ENCODE data around the gene LRRC3. TPM values are rescaled to one million over a fixed set of nuclear protein-coding genes. Genes with fewer than 3 reads are reported as not detected.
"Not testable (repeated sequence)": the region's sequence is repeated elsewhere in the genome, so short reads cannot be mapped to it uniquely, and the experiment has no call there.

Gene LRRC3
- total and polyA plus RNA-seq, 5 donors = 0.89 to 1.1 (median 1.0) TPM

DNA sequence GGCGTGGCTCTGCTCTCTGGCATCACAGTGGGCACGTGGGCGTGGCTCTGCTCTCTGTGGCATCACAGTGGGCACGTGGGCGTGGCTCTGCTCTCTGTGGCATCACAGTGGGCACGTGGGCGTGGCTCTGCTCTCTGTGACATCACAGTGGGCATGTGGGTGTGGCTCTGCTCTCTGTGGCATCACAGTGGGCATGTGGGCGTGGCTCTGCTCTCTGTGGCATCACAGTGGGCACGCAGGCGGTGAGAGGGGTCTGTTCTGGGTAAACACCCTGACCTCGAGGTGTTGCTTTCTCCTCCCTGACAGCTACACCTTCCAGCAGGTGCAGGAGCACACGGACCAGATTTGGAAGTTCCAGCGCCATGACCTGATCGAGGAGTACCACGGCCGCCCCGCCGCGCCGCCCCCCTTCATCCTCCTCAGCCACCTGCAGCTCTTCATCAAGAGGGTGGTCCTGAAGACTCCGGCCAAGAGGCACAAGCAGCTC lies 37.6 kb upstream of the LRRC3 start:
- intact Hi-C loops (cut with DNase I); H3K27ac ChIP-seq (ENCODE audit: low read length); H3K4me3 ChIP-seq (ENCODE audit: low read length); H3K9me3 ChIP-seq (ENCODE audit: control insufficient read depth, low read length); DNase-seq; H3K4me1 ChIP-seq (ENCODE audit: control insufficient read depth, insufficient read depth, low read length); ATAC-seq; H3K27me3 ChIP-seq (ENCODE audit: control insufficient read depth, insufficient read depth): not testable (repeated sequence)
- WGBS = 91% methylated on average over 21 of the region's 21 CpGs

DNA sequence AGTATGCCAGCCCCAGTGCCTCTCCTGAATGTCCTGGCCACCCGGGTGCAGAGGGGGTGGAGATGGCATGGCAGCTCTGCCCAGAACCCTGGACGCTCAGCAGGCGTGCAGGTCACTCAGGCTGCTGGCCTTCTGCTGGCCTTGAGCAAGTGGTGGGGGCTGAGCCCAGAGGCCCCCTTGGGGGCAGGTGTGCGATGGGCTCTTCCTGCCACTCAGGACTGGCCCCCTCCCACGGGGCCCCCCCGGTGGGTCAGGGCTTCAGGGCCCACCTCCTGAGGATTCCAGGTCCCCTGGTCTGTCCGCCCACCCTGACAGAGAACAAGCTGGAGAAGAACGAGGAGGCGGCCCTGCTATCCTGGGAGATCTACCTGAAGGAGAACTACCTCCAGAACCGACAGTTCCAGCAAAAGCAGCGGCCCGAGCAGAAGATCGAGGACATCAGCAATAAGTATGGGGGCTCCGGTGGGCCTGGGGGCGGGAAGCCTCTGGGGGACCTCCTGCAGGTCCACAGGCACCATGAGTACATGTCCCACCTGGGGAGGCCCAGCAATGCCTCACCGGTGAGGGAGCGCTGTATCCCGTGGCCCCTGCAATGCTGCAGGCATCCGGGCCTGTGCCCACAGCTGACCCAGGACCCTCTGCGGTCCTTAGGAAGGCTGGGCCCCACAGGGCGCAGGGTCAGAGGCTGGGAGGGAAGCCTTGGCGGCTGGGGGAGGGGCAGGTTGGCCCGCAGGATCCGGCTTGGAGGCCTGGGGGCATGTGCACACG lies 37.0 kb upstream of the LRRC3 start:
- DNase-seq (no peak), ATAC-seq (peak in 1 of 2 donors; percentile 34)
- H3K9me3 ChIP-seq (ENCODE audit: control insufficient read depth, low read length) = no peaks in the 10 kb centered on the region
- H3K4me3 ChIP-seq (ENCODE audit: low read length) = no peak overlapping the region
- no peaks in the 10 kb centered on the region for H3K27me3 ChIP-seq (ENCODE audit: control insufficient read depth, insufficient read depth)
- H3K4me1 ChIP-seq (ENCODE audit: control insufficient read depth, insufficient read depth, low read length) = no peaks in the 10 kb centered on the region
- no peak overlapping the region for H3K27ac ChIP-seq (ENCODE audit: low read length)
- WGBS = 94% methylated on average over 25 of the region's 25 CpGs
- intact Hi-C loops (cut with DNase I) = no loop called here

DNA sequence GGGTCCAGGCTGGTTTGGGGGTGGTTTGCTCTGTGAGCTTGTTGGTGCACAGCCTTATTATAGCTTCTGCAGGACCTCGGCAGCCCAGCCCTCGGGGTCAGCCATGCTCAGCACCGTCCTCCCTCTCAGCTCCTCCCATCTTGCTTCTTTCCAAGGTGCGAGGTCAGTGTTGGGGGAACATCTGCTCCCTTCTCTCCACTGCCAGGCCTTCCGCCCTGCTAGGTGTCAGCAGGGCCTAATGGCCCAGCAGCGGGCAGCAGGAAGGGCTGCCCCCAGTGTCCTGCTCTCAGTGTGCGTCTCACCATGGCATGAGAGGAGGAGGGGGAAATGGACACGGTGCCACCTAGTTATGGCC lies 36.5 kb upstream of the LRRC3 start:
- no peak overlapping the region for H3K27ac ChIP-seq (ENCODE audit: low read length)
- DNase-seq = no peak
- no peak overlapping the region for H3K4me3 ChIP-seq (ENCODE audit: low read length)
- intact Hi-C loops (cut with DNase I) = no loop called here
- H3K9me3 ChIP-seq (ENCODE audit: control insufficient read depth, low read length) = no peaks in the 10 kb centered on the region
- WGBS = 96% methylated on average over 8 of the region's 8 CpGs
- no peak for ATAC-seq
- H3K27me3 ChIP-seq (ENCODE audit: control insufficient read depth, insufficient read depth) = no peaks in the 10 kb centered on the region
- H3K4me1 ChIP-seq (ENCODE audit: control insufficient read depth, insufficient read depth, low read length) = no peaks in the 10 kb centered on the region

DNA sequence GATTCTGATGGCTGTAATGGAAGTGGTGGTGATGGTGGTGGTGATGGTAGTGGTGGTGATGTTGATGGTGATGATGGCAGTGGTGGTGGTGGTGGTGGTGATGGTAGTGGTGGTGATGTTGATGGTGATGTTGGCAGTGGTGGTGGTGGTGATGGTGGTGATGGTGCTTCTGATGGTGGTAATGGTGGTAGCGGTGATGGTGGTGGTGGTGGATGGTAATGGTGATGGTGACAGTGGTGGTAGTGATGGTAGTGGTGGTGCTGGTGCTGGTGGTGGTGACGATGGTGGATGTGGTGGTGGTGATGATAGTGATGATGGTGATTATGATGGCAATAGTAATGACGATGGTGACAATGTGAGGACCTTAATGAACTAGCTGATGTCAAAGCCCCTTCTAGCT lies 35.6 kb upstream of the LRRC3 start:
- no peak overlapping the region for H3K27ac ChIP-seq (ENCODE audit: low read length)
- DNase-seq (no peak), ATAC-seq (no peak)
- intact Hi-C loops (cut with DNase I) = no loop called here
- WGBS = 94% methylated on average over 3 of the region's 3 CpGs
- H3K4me1 ChIP-seq (ENCODE audit: control insufficient read depth, insufficient read depth, low read length) = no peaks in the 10 kb centered on the region
- H3K27me3 ChIP-seq (ENCODE audit: control insufficient read depth, insufficient read depth) = no peaks in the 10 kb centered on the region
- no peak overlapping the region for H3K4me3 ChIP-seq (ENCODE audit: low read length)
- H3K9me3 ChIP-seq (ENCODE audit: control insufficient read depth, low read length) = no peaks in the 10 kb centered on the region

DNA sequence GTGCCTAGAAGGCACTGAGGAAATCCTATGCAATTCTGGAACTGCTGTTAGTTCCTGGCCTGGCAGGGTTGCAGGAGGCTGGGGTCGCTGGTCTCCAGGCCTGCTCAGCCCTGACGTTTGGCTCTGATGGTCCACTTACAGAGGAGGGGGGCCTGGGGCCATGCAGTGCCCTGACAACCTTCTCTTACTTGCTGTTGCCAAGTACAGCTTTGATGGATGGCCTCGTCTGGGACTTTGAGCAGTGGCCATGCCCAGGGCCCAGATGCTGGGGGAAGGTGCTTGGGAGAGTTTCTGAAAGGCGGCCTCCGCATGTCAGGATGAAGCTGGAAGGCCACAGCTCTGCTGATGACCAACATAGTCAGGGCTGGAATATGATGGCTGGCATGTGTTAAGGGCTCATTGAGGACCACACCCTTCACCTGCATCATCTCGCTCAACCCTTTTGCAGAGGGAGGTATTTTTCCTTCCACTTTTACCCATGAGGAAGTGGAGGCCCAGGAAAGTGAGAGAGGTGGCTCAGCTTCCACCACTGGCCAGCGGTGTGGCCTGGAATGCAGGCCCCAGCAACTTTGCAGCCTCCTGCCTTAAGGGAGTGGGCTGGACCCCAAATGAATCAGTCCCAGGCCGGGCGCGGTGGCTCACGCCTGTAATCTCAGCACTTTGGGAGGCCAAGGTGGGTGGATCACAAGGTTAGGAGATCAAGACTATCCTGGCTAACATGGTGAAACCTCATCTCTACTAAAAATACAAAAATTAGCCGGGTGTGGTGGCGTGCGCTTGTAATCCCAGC lies 34.7 kb upstream of the LRRC3 start:
- Histone ChIP-seq H3K4me3 (ENCODE audit: low read length) (no peak overlapping the region), H3K4me1 (ENCODE audit: control insufficient read depth, insufficient read depth, low read length) (no peaks in the 10 kb centered on the region), H3K27ac (ENCODE audit: low read length) (no peak overlapping the region), H3K9me3 (ENCODE audit: control insufficient read depth, low read length) (no peaks in the 10 kb centered on the region), H3K27me3 (ENCODE audit: control insufficient read depth, insufficient read depth) (no peaks in the 10 kb centered on the region)
- intact Hi-C loops (cut with DNase I) = no loop called here
- DNase-seq = no peak
- 78% methylated on average over 14 of the region's 14 CpGs for WGBS
- no peak for ATAC-seq

DNA sequence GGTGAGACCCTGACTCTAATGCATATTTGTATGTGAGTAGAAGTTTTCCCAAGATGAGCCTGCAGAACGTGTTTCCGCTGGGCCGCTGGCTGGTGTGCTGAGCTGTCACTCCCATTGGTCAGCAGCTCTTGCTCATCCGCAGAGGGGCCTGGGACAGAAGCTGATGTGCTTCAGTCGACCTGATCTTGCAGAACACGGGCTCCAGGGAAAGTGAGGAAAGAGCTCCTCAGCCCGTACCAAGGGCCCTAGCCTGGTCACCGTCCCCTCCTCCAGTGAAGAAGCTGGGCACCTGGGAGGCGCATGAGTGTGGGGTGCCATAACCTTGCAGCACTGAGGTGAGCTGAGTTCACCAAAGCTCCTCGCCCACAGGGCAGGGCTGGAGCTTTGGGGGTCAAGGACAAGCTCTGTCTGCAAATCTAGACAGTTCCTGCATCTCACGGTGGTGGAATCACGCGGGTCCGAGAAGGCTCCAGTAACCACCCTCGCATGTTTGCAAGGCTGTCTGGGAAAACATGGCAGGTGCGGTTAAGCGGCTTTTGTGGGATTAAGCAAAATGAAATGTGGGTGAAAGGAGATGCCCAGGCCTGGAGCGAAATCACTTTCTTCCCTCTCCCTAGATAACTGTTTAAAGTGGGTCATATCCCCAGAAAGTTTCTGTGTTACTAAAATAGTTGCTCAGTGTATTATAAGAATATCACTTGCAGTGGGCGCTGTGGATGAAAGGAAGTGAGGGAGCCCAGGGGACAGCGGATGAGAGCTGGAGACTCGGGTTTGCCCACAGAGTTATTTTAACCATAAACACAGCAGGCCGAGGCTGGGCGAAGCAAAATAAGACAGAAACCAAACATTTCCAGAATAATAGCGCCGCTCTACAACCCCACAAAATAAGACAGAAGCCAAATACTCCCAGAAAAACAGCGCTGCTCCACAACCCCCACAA lies 33.1 kb upstream of the LRRC3 start:
- WGBS = 84% methylated on average over 25 of the region's 26 CpGs
- intact Hi-C loops (cut with DNase I) = no loop called here
- no peaks in the 10 kb centered on the region for H3K27me3 ChIP-seq (ENCODE audit: control insufficient read depth, insufficient read depth)
- H3K9me3 ChIP-seq (ENCODE audit: control insufficient read depth, low read length) = no peaks in the 10 kb centered on the region
- H3K4me1 ChIP-seq (ENCODE audit: control insufficient read depth, insufficient read depth, low read length) = no peaks in the 10 kb centered on the region
- no peak overlapping the region for H3K27ac ChIP-seq (ENCODE audit: low read length)
- DNase-seq = peak in 1 of 3 donors; percentile 35
- no peak for ATAC-seq
- no peak overlapping the region for H3K4me3 ChIP-seq (ENCODE audit: low read length)

DNA sequence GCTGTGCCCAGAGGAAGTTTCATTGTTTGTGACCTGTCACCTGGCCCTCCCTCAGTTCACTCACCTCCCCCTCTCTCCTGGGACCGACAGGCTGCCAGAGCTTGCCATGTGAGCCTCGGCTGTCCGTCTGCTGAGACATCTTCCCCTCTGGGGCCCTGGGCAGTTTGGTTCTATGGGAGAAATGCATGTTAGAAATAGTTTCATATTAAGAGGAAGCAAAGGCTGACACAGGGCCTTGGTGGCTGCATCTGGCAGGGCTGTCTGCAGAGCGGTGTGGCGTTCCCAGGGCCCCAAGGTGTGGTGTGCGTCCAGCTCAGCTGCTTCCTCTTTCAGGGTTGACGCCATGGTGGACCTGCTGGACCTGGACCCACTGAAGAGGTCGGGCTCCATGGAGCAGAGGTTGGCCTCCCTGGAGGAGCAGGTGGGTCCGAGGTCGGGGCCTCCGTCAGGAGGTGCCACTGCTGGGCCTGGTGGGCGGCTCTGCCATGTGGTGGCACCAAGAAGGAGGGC lies 31.9 kb upstream of the LRRC3 start:
- 80% methylated on average over 12 of the region's 12 CpGs for whole genome bisulfite sequencing
- Histone ChIP-seq H3K4me1 (ENCODE audit: control insufficient read depth, insufficient read depth, low read length) (no peaks in the 10 kb centered on the region), H3K27me3 (ENCODE audit: control insufficient read depth, insufficient read depth) (no peaks in the 10 kb centered on the region), H3K9me3 (ENCODE audit: control insufficient read depth, low read length) (no peaks in the 10 kb centered on the region), H3K4me3 (ENCODE audit: low read length) (no peak overlapping the region), H3K27ac (ENCODE audit: low read length) (no peak overlapping the region)
- ATAC-seq (no peak), DNase-seq (peak in 1 of 3 donors; percentile 26)
- intact Hi-C loops (cut with DNase I) = no loop called here

DNA sequence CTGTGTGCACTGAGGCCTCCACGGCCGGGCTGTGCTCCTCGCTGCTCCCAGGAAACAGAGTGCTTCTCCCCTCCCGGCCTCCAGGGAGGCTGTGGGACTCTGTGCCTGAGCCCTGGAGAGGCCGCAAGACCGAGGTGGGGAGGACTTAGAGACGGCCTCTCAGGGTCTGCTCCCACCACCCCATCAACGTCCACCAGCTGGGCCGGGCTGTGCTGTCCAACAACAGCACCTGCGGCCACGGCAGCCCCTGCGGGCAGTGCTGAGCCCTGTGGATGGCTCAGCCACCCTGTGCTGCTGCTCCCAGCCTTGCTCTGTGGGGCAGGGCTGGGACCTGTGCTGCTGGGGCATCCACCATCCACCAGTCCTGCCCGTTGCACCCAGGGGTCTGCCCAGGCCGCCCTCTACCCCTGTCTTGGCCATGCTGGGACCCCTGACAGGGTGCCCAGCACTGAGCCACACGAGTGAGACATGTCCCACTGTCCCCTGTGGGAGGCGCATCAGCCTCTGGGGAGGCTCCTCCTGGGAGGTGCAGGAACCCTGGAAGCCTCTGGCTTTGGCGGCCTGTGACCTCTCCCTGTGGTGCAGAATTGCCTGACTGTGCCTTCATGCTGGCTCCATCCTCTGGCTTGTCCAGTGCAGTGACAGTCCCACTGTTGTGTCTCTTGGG lies 31.2 kb upstream of the LRRC3 start:
- DNase-seq (peak in 1 of 3 donors; percentile 29), ATAC-seq (no peak)
- intact Hi-C loops (cut with DNase I) = no loop called here
- no peak overlapping the region for H3K27ac ChIP-seq (ENCODE audit: low read length)
- H3K4me1 ChIP-seq (ENCODE audit: control insufficient read depth, insufficient read depth, low read length) = no peaks in the 10 kb centered on the region
- H3K4me3 ChIP-seq (ENCODE audit: low read length) = no peak overlapping the region
- 82% methylated on average over 17 of the region's 17 CpGs for WGBS
- H3K27me3 ChIP-seq (ENCODE audit: control insufficient read depth, insufficient read depth) = no peaks in the 10 kb centered on the region
- no peaks in the 10 kb centered on the region for H3K9me3 ChIP-seq (ENCODE audit: control insufficient read depth, low read length)

DNA sequence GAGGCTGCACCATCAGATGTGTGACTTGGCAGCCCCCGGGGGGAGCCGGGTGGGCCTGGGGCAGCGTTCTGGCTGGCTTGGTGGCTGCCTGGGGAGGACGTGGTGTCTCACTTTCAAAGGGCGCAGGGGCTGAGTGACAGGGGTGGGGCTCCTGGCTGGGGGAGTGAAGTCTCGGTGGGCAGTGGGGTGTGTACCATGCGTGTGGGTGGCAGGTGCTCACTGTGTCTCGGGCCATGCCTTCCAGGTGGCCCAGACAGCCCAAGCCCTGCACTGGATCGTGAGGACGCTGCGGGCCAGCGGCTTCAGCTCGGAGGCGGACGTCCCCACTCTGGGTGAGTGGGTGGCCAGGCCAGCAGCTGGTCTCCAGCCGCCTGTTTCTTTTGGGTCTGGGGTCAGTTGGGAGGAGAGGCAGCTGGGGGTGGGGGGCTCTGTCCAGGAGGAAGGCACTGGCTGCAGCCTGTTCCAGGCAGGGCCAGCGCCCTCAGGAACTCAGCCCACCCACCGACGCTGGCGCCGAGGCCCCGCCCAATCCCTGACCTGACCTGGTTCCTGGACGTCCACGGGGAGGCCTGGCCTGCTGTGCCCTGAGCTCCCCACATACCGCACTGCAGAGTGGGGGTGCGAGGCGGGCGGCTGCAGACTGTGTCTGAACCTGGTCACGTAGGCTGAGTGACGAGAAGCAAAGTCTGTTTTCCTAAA lies 30.6 kb upstream of the LRRC3 start:
- H3K9me3 ChIP-seq (ENCODE audit: control insufficient read depth, low read length) = no peaks in the 10 kb centered on the region
- WGBS = 71% methylated on average over 30 of the region's 30 CpGs
- ATAC-seq = peak in 1 of 2 donors; percentile 7
- intact Hi-C loops (cut with DNase I) = no loop called here
- no peaks in the 10 kb centered on the region for H3K4me1 ChIP-seq (ENCODE audit: control insufficient read depth, insufficient read depth, low read length)
- H3K27ac ChIP-seq (ENCODE audit: low read length) = no peak overlapping the region
- H3K27me3 ChIP-seq (ENCODE audit: control insufficient read depth, insufficient read depth) = no peaks in the 10 kb centered on the region
- DNase-seq = peak in 1 of 3 donors; percentile 40
- H3K4me3 ChIP-seq (ENCODE audit: low read length) = no peak overlapping the region

All from right cardiac atrium (tissue), 5 donors.